Body of pancreas (tissue), 4 donors: ENCODE measurements around the gene PIAS3. TPM values are rescaled to one million over a fixed set of nuclear protein-coding genes. Genes with fewer than 3 reads are reported as not detected.

Experiments used
- ATAC-seq: fragments of 150-250 bp; one replicate; pipeline ENCODE4 v1.9.1; 2016
- DNase-seq, 4 donors: peaks; one replicate each; pipeline ENCODE4 v3.0.0-alpha.2; 2019
- H3K27ac ChIP-seq, 4 donors: fragments of 200-600 bp; sonication (generic); 1 replicate in 3 of 4; 2 replicates in 1 of 4; pipeline versions ENCODE4 v1.5.1 to v1.6.1; 2016 to 2019; ENCODE audit warnings: mild to moderate bottlenecking in 1 of 4, mixed read lengths in 1 of 4, moderate library complexity in 1 of 4
- H3K27me3 ChIP-seq, 2 donors: fragments of 200-600 bp; sonication (generic); one replicate each; pipeline ENCODE4 v1.6.0; 2016; ENCODE audit warnings: mild to moderate bottlenecking in 1 of 2
- H3K36me3 ChIP-seq, 2 donors: fragments of 200-600 bp; sonication (generic); replicated peaks in 1 of 2; 2 replicates each; pipeline ENCODE4 v1.5.1; 2016; ENCODE audit warnings: low read depth in 2 of 2; ENCODE audit not compliant: insufficient read depth in 1 of 2
- H3K4me1 ChIP-seq: fragments of 200-600 bp; sonication (generic); one replicate; pipeline ENCODE4 v1.6.0; 2016
- H3K4me3 ChIP-seq, 2 donors: fragments of 200-600 bp; sonication (generic); 1 replicate in 1 of 2; 2 replicates in 1 of 2; pipeline ENCODE4 v1.5.1; 2016 to 2019
- H3K9me3 ChIP-seq, 3 donors: fragments of 200-600 bp; sonication (generic); 1 replicate in 2 of 3; 2 replicates in 1 of 3; pipeline ENCODE4 v1.5.1; 2016
- CTCF ChIP-seq, 7 experiments: fragments of 450-650 bp in 4 of 7; fragments of 200-600 bp in 3 of 7; sonication (generic) in 3 of 7; IDR thresholded peaks; one replicate each; pipeline ENCODE4 v1.5.1; 2016 to 2019; ENCODE audit warnings: antibody characterized with exemption in 7 of 7
- POLR2A ChIP-seq, 3 donors: fragments of 450-650 bp; IDR thresholded peaks; one replicate each; pipeline ENCODE4 v1.6.1; 2016; ENCODE audit warnings: antibody characterized with exemption in 3 of 3, mild to moderate bottlenecking in 2 of 3
- WGBS, 2 donors: methylation state at CpG; one replicate each; pipeline ENCODE4 v1.1.5; 2017; 5-methylcytosine and 5-hydroxymethylcytosine counted together
- intact Hi-C: fragments of 100-400 bp; cut with DNase I; formaldehyde crosslinking; loops from one replicate; pipeline ENCODE4 v1.15.1; 2023
- total RNA-seq, 2 donors: library from RNA; depleted of rRNA; stranded (reverse); fragments of >200 nt; gene quantifications; one replicate each; pipeline ENCODE4 v1.1.0, GENCODE V29; 2016

PIAS3 gene
- total RNA-seq, 2 donors from 2014 or later, result 14.2 to 17.6 TPM

GRCh38 chr1:145871994-145872924 is 13.4 kb upstream of the PIAS3 start:
- Histone ChIP-seq H3K9me3 (no peaks in the 10 kb centered on the region), H3K36me3 (no peaks in the 10 kb centered on the region), H3K27ac (peak overlapping the region in 2 of 4 donors; percentile 24 to 47), H3K27me3 (no peaks in the 10 kb centered on the region), H3K4me1 (no peaks in the 10 kb centered on the region), H3K4me3 (no peak overlapping the region)
- 48 to 67% methylated on average over 44 to 47 of the region's 47 CpGs for WGBS, 2 donors
- intact Hi-C loops, result no loop called here
- DNase-seq, result peak in 3 of 4 donors; percentile 22 to 43 (median 42)
- TF ChIP-seq POLR2A (IDR thresholded peaks at IDR 0.05) (no peak), CTCF (IDR thresholded peaks at IDR 0.05) (no peak)
- ATAC-seq, result peak; percentile 33

GRCh38 chr1:145868232-145868631 is 9.4 kb upstream of the PIAS3 start:
- DNase-seq, result no peak
- ATAC-seq, result no peak
- 52 to 70% methylated on average over 4 of the region's 4 CpGs for WGBS, 2 donors
- Histone ChIP-seq H3K36me3 (no peaks in the 10 kb centered on the region), H3K27ac (no peak overlapping the region), H3K27me3 (no peaks in the 10 kb centered on the region), H3K4me1 (no peaks in the 10 kb centered on the region), H3K9me3 (no peaks in the 10 kb centered on the region), H3K4me3 (no peak overlapping the region)
- TF ChIP-seq POLR2A (IDR thresholded peaks at IDR 0.05) (no peak), CTCF (IDR thresholded peaks at IDR 0.05) (no peak)
- intact Hi-C loops, result no loop called here

DNA sequence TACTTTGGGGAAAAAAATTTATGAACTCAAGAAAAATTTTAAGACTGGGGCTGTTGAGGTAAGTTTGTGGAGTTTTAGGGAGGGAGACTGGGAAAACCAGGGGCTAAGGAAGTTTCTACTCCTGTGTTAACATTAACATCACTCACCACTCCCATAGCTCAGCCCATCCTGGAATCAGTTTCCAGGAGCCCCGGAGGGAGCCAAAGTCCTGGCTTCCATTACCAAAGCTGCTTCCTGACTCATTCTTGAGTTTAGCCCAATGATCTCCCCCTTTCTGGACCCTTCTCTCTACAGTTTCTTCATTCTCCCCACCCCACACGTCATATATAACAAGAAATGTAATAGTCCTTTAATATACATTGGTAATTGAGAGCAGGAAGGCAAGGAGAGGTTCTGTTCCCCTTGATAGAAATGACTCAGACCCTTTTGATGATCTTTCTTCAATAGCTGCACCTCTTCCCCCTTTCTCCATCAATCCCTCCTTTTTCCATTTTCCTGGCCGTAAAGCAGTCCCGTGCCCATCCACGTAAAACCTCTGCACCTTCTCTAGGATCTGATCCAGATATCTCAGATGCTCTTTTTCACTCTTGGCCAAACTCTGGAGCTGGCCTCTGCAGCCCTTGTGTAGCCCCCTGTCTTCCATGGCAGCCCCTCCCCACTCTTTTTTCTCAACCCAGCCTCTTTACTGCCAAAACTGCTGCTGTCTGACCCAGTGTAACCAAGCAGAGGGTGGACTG is 4.6 kb upstream of the PIAS3 start:
- intact Hi-C loops, result no loop called here
- no peaks in the 10 kb centered on the region for H3K27me3 ChIP-seq
- H3K27ac ChIP-seq, result no peak overlapping the region
- H3K36me3 ChIP-seq, result no peaks in the 10 kb centered on the region
- no peak for TF ChIP-seq CTCF (IDR thresholded peaks at IDR 0.05)
- TF ChIP-seq POLR2A (IDR thresholded peaks at IDR 0.05), result no peak
- H3K4me3 ChIP-seq, result no peak overlapping the region
- 68 to 77% methylated on average over 5 of the region's 5 CpGs for WGBS, 2 donors
- DNase-seq (no peak), ATAC-seq (no peak)
- H3K9me3 ChIP-seq, result no peaks in the 10 kb centered on the region
- H3K4me1 ChIP-seq, result peaks cover 13% of the 10 kb centered on the region

- ATAC-seq, result peak; percentile 87
- intact Hi-C loops, result no loop called here
These were observed 676 bp upstream of the PIAS3 start for GRCh38 chr1:145859491-145860023.

More at GRCh38 chr1:145859491-145860023, 676 bp upstream of the PIAS3 start:
- peak; percentile 92 to 95 (median 93) for DNase-seq
- Histone ChIP-seq H3K9me3 (no peaks in the 10 kb centered on the region), H3K27ac (peak overlapping the region; percentile 84 to 91 (median 88)), H3K4me1 (peaks cover 27% of the 10 kb centered on the region), H3K36me3 (peaks cover 0 to 8% of the 10 kb centered on the region in 2 donors), H3K4me3 (peak overlapping the region; percentile 85 to 95), H3K27me3 (no peaks in the 10 kb centered on the region)
- TF ChIP-seq POLR2A (IDR thresholded peaks at IDR 0.05), result peak; percentile 75 to 83 (median 82)
- TF ChIP-seq CTCF (IDR thresholded peaks at IDR 0.05), result peak in 4 of 7 experiments; percentile 9 to 25 (median 18)
- WGBS, 2 donors, result 0 to 1% methylated on average over 16 to 41 of the region's 41 CpGs
